Hepatocyte (in vitro differentiated cells): Measurements from ENCODE around the gene TMPRSS11B. TPM values are rescaled to one million over a fixed set of nuclear protein-coding genes. Genes with fewer than 3 reads are reported as not detected.

Experiments
- DNase-seq: peaks from one replicate; pipeline ENCODE4 v3.0.0-alpha.2; 2016; ENCODE audit warnings: low spot score
- H2AFZ ChIP-seq: fragments of 200-600 bp; sonication (generic); 2 replicates; pipeline ENCODE4 v1.6.0; 2016; ENCODE audit warnings: antibody characterized with exemption, mild to moderate bottlenecking
- H3K27ac ChIP-seq: fragments of 200-600 bp; sonication (generic); 2 replicates; pipeline ENCODE4 v1.5.1; 2016; ENCODE audit warnings: mild to moderate bottlenecking
- H3K27me3 ChIP-seq: fragments of 200-600 bp; sonication (generic); 2 replicates; pipeline ENCODE4 v1.6.1; 2016
- H3K36me3 ChIP-seq: fragments of 200-600 bp; sonication (generic); replicated peaks from 2 replicates; pipeline ENCODE4 v1.5.1; 2016; ENCODE audit warnings: low read depth; ENCODE audit not compliant: insufficient read depth
- H3K4me1 ChIP-seq: fragments of 200-600 bp; sonication (generic); 2 replicates; pipeline ENCODE4 v1.5.1; 2016; ENCODE audit warnings: mild to moderate bottlenecking, moderate library complexity; ENCODE audit not compliant: insufficient read depth
- H3K4me2 ChIP-seq: fragments of 200-600 bp; sonication (generic); 2 replicates; pipeline ENCODE4 v1.6.0; 2016
- H3K4me3 ChIP-seq: fragments of 200-600 bp; sonication (generic); 2 replicates; pipeline ENCODE4 v1.5.1; 2016; ENCODE audit warnings: mild to moderate bottlenecking
- H3K79me2 ChIP-seq: fragments of 200-600 bp; sonication (generic); 2 replicates; pipeline ENCODE4 v1.6.0; 2017; ENCODE audit warnings: mild to moderate bottlenecking
- H3K9me2 ChIP-seq: fragments of 200-600 bp; sonication (generic); replicated peaks from 2 replicates; pipeline ENCODE4 v1.6.0; 2017; ENCODE audit warnings: mild to moderate bottlenecking; ENCODE audit not compliant: insufficient read depth
- H3K9me3 ChIP-seq: fragments of 200-600 bp; sonication (generic); 2 replicates; pipeline ENCODE4 v1.5.1; 2016; ENCODE audit warnings: low read depth, mild to moderate bottlenecking
- H4K20me1 ChIP-seq: fragments of 200-600 bp; sonication (generic); 2 replicates; pipeline ENCODE4 v1.6.0; 2016; ENCODE audit warnings: mild to moderate bottlenecking; ENCODE audit not compliant: insufficient read depth, poor library complexity, severe bottlenecking
- EZH2 ChIP-seq: fragments of 200-600 bp; sonication (generic); IDR thresholded peaks from 2 replicates; pipeline ENCODE4 v1.6.1; 2016; ENCODE audit warnings: antibody characterized with exemption, mild to moderate bottlenecking, borderline replicate concordance
- EZH2phosphoT487 ChIP-seq: fragments of 200-600 bp; sonication (generic); IDR thresholded peaks from one replicate; pipeline ENCODE4 v1.6.1; 2018; ENCODE audit warnings: antibody characterized with exemption, mild to moderate bottlenecking, low read depth, moderate library complexity; ENCODE audit not compliant: unreplicated experiment, severe bottlenecking
- WGBS: methylation state at CpG from one replicate; pipeline ENCODE4 v1.1.6; 2016; ENCODE audit warnings: low lambda C conversion rate; ENCODE audit errors: missing lambda C conversion rate; 5-methylcytosine and 5-hydroxymethylcytosine counted together
- polyA plus RNA-seq: library from polyadenylated mRNA; unstranded; fragments of >200 nt; fragmentation: Nextera tagmentation; extraction: Ambion mirVana; gene quantifications from 2 replicates; pipeline ENCODE4 v1.2.1, GENCODE V29; 2016
- total RNA-seq: library from RNA; depleted of rRNA; stranded (reverse); fragments of >200 nt; gene quantifications from 2 replicates; pipeline ENCODE4 v1.2.3, GENCODE V29; 2014
- TF ChIP-seq, protein P1 (sequence below): fragments of 200-600 bp; sonication (generic); IDR thresholded peaks from 2 replicates; pipeline ENCODE4 v1.5.1; 2016; ENCODE audit warnings: antibody characterized with exemption, mild to moderate bottlenecking; ENCODE audit not compliant: poor library complexity

The TMPRSS11B gene, protein sequence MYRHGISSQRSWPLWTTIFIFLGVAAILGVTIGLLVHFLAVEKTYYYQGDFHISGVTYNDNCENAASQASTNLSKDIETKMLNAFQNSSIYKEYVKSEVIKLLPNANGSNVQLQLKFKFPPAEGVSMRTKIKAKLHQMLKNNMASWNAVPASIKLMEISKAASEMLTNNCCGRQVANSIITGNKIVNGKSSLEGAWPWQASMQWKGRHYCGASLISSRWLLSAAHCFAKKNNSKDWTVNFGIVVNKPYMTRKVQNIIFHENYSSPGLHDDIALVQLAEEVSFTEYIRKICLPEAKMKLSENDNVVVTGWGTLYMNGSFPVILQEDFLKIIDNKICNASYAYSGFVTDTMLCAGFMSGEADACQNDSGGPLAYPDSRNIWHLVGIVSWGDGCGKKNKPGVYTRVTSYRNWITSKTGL
- total RNA-seq: 0.17 TPM in 1 of 2 replicates, not detected in the other
- polyA plus RNA-seq: not detected in 2 replicates

DNA sequence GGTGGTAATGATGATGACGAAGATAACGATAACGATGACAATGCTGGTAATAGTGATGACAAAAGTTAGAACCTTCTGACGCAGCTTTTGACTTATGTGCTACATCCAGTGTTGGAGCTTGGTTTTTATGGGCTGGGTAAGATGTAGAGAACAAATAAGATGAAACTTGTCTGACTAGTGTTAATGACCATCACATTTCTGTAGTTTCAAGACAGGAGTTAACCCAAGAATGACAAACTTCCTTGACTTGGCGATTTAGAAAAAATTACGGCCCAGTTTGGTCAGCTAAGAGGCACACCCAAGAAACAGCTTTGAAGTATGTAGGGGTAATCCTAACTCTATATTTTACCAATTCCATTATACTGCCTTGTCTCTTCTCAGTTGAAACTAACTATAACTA is at the start of gene TMPRSS11B:
TMPRSS11B (minus strand) TSS at position 101 of the 400 bp plus-strand sequence. CDS start 136 bp downstream, outside the sequence.
- TF ChIP-seq EZH2: no peak
- TF ChIP-seq, protein P1, sequence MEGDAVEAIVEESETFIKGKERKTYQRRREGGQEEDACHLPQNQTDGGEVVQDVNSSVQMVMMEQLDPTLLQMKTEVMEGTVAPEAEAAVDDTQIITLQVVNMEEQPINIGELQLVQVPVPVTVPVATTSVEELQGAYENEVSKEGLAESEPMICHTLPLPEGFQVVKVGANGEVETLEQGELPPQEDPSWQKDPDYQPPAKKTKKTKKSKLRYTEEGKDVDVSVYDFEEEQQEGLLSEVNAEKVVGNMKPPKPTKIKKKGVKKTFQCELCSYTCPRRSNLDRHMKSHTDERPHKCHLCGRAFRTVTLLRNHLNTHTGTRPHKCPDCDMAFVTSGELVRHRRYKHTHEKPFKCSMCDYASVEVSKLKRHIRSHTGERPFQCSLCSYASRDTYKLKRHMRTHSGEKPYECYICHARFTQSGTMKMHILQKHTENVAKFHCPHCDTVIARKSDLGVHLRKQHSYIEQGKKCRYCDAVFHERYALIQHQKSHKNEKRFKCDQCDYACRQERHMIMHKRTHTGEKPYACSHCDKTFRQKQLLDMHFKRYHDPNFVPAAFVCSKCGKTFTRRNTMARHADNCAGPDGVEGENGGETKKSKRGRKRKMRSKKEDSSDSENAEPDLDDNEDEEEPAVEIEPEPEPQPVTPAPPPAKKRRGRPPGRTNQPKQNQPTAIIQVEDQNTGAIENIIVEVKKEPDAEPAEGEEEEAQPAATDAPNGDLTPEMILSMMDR: no peak
- no peaks in the 10 kb centered on the region for H3K27me3 ChIP-seq
- H3K4me3 ChIP-seq: no peak within 1 kb of the TSS
- no peak within 1 kb of the TSS for H3K27ac ChIP-seq
- H3K4me1 ChIP-seq: no peaks in the 10 kb centered on the region
- DNase-seq: no peak
- no peaks in the 10 kb centered on the region for H3K9me3 ChIP-seq
- WGBS: 93% methylated on average over 6 of the region's 6 CpGs
- H3K4me2 ChIP-seq: no peak within 1 kb of the TSS
- H3K79me2 ChIP-seq: no peaks in the 10 kb centered on the region
- no peaks in the 10 kb centered on the region for H4K20me1 ChIP-seq
- H2AFZ ChIP-seq: no peak within 1 kb of the TSS
- no peaks in the 10 kb centered on the region for H3K36me3 ChIP-seq
- no peaks in the 10 kb centered on the region for H3K9me2 ChIP-seq

DNA sequence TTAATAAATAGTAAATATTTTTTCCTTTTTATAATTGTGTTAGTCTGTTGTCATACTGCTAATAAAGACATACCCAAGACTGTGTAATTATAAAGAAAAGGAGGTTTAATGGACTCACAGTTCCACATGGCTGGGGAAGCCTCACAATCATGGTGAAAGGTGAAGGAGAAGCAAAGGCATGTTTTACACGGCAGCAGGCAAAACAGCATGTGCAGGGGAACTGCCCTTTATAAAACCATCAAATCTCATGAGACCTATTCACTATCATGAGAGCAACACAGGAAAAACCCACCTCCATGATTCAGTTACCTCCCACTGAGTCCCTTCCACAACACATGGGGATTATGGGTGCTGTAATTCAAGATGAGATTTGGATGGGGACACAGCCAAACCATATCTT is 45.8 kb upstream of the TMPRSS11B start:
- H3K79me2 ChIP-seq: no peaks in the 10 kb centered on the region
- H3K27me3 ChIP-seq: no peaks in the 10 kb centered on the region
- H4K20me1 ChIP-seq: no peaks in the 10 kb centered on the region
- no peaks in the 10 kb centered on the region for H3K36me3 ChIP-seq
- no peaks in the 10 kb centered on the region for H3K4me1 ChIP-seq
- no peak overlapping the region for H2AFZ ChIP-seq
- TF ChIP-seq, protein P1: no peak
- TF ChIP-seq EZH2: no peak
- no peak for TF ChIP-seq EZH2phosphoT487
- no peak overlapping the region for H3K4me2 ChIP-seq
- no peaks in the 10 kb centered on the region for H3K9me2 ChIP-seq
- 84% methylated on average over 1 of the region's 1 CpG for WGBS
- H3K27ac ChIP-seq: no peak overlapping the region
- DNase-seq: no peak
- no peaks in the 10 kb centered on the region for H3K9me3 ChIP-seq
- H3K4me3 ChIP-seq: no peak overlapping the region

DNA sequence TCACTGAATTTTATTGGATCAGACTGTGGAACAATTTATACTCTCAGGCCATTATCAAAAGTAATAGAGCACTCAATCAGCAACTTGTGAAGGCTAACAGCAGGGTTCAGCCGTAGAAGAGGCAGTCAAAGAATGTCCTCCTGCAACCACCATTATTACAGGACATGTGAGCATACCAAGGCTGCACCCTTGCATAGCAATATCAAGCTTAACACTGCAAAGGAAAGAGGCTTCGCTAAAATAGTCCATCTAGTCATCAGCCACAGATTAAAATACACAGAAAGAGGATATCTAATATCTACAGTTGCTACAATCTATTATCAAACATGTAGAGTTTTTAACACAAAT is 42.9 kb upstream of the TMPRSS11B start:
- no peaks in the 10 kb centered on the region for H3K27me3 ChIP-seq
- H4K20me1 ChIP-seq: no peaks in the 10 kb centered on the region
- TF ChIP-seq, protein P1: no peak
- TF ChIP-seq EZH2: no peak
- TF ChIP-seq EZH2phosphoT487: no peak
- no peaks in the 10 kb centered on the region for H3K79me2 ChIP-seq
- peak overlapping the region; percentile 23 for H2AFZ ChIP-seq
- H3K4me3 ChIP-seq: no peak overlapping the region
- H3K9me3 ChIP-seq: no peaks in the 10 kb centered on the region
- no peaks in the 10 kb centered on the region for H3K36me3 ChIP-seq
- peak overlapping the region; percentile 21 for H3K27ac ChIP-seq
- H3K4me2 ChIP-seq: no peak overlapping the region
- DNase-seq: no peak
- H3K9me2 ChIP-seq: no peaks in the 10 kb centered on the region
- no peaks in the 10 kb centered on the region for H3K4me1 ChIP-seq
- 57% methylated on average over 2 of the region's 2 CpGs for WGBS
